Kidney epithelial cell (primary cell): ENCODE measurements around the gene NUP210. TPM values are rescaled to one million over a fixed set of nuclear protein-coding genes. Genes with fewer than 3 reads are reported as not detected.
A peak's percentile ranks its signal among the peaks of the same experiment; 100 is the strongest.

Experiments used
- DNase-seq: peaks from one replicate; pipeline ENCODE4 v3.0.0-alpha.2; 2010; ENCODE audit warnings: low read depth
- H3K27me3 ChIP-seq: 2 replicates; pipeline ENCODE4 v1.6.0; 2011; ENCODE audit warnings: low read length; ENCODE audit not compliant: control insufficient read depth, insufficient read depth
- H3K36me3 ChIP-seq: 2 replicates; pipeline ENCODE4 v1.5.1; 2011; ENCODE audit warnings: low read length; ENCODE audit not compliant: control insufficient read depth, insufficient read depth
- H3K4me3 ChIP-seq: 2 replicates; pipeline ENCODE4 v1.5.1; 2011; ENCODE audit warnings: low read depth, mild to moderate bottlenecking, control low read depth, low read length
- CTCF ChIP-seq: IDR thresholded peaks from 2 replicates; pipeline ENCODE4 v1.5.1; 2011; ENCODE audit warnings: mild to moderate bottlenecking, moderate library complexity, low read length, control low read depth, inconsistent platforms; ENCODE audit not compliant: insufficient read depth, poor library complexity, severe bottlenecking
- total RNA-seq: library from RNA; depleted of rRNA; stranded (reverse); fragments of >200 nt; gene quantifications from 2 replicates; pipeline ENCODE4 v1.2.3, GENCODE V29; 2015

NUP210 gene
- total RNA-seq, 1 donor from 2014 or later = 36.2 TPM

- Histone ChIP-seq H3K4me3 (no peak overlapping the region), H3K27me3 (no peaks in the 10 kb centered on the region), H3K36me3 (no peaks in the 10 kb centered on the region)
- no peak for DNase-seq
- TF ChIP-seq CTCF = no peak
Observed at GRCh38 chr3:13426591-13426990, 6.5 kb upstream of the NUP210 start.

DNA sequence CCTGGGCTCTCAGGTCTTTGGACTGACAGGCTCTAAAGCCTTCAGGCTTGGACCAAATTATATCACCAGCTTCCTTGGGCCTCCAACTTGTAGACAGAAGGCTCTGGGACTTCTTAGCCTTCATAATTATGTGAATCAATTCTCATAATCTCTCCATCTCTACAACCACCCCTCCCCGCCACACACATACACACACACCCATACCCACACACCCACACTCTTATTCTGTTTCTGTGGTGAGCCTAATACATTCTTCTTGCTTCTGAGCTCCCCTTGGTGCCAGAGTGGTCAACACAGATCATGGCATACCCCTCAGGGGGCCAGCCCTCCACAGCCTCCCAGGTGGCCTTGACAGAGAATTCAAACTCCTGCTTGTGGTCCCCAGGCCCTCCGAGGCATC lies 5.6 kb upstream of the NUP210 start:
- Histone ChIP-seq H3K36me3 (no peaks in the 10 kb centered on the region), H3K4me3 (no peak overlapping the region), H3K27me3 (no peaks in the 10 kb centered on the region)
- DNase-seq = no peak
- no peak for TF ChIP-seq CTCF

DNA sequence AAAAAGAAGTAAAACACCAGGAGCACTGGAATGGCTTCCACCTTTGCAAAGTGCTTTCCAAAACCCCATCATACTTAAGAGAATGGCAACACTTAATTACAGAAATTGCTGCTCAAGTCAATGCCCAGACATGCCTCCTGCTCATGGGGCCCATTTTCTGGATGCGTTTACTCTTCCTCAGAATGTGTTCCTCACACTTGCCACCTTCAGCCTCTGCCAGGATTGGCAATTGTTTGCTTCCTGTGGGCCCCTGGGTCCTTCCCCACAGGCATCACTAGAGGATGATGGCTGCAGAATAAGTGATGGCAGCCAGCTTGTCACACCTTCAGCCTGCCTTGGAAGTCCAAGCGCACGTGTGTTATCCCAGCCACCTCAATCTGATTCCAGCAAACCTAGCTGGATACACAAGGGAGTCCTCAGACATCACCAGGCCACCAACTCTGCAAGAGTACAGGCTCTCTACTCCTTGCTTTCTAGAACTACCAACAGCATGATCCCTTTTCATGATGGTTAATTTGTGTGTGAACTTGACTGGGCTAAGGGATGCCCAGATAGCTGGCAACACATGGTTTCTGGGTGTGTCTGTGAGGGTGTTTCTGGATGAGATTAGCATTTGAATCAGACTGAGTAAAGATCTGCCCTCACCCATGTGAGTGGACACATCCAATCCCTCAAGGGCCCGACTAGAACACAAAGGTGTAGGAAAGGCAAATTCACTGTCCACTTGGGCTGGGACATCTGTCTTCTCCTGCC lies 4.9 kb upstream of the NUP210 start:
- Histone ChIP-seq H3K4me3 (no peak overlapping the region), H3K36me3 (no peaks in the 10 kb centered on the region), H3K27me3 (no peaks in the 10 kb centered on the region)
- TF ChIP-seq CTCF = no peak
- DNase-seq = no peak

- TF ChIP-seq CTCF = no peak
- Histone ChIP-seq H3K36me3 (no peaks in the 10 kb centered on the region), H3K27me3 (no peaks in the 10 kb centered on the region), H3K4me3 (no peak overlapping the region)
- DNase-seq = no peak
Observed at GRCh38 chr3:13424141-13424844, 4.2 kb upstream of the NUP210 start.

- TF ChIP-seq CTCF = no peak
- H3K36me3 ChIP-seq = no peaks in the 10 kb centered on the region
- no peak overlapping the region for H3K4me3 ChIP-seq
- DNase-seq = peak; percentile 1
- no peaks in the 10 kb centered on the region for H3K27me3 ChIP-seq
Observed at GRCh38 chr3:13420831-13421765, 976 bp upstream of the NUP210 start.
